PC-3 (cell line): ENCODE measurements around the gene VEZT. TPM values are rescaled to one million over a fixed set of nuclear protein-coding genes. Genes with fewer than 3 reads are reported as not detected.

ENCODE experiments used
- ATAC-seq: fragments of 200-7000 bp; cut with Tn5 transposase; 2 replicates; pipeline ENCODE4 v1.9.1; 2020; ENCODE audit warnings: mild to moderate bottlenecking, moderate library complexity
- BruUV-seq: library from RNA; stranded (reverse); fragments of 400-500 nt; replicated peaks from 2 replicates; lab custom pipeline; 2021; lab: Mats Ljungman, UMichigan
- CTCF ChIA-PET: fragments of 300-600 bp; sonication (Branson Sonifier 250); formaldehyde crosslinking; loops from one replicate; lab custom pipeline; 2022; ENCODE audit warnings: antibody characterized with exemption; lab: Charles Lee
- POLR2A ChIA-PET: fragments of 300-600 bp; sonication (Branson Sonifier 250); formaldehyde crosslinking; loops from one replicate; lab custom pipeline; 2022; ENCODE audit warnings: antibody characterized with exemption; ENCODE audit not compliant: unreplicated experiment; lab: Charles Lee
- DNase-seq: peaks from one replicate; pipeline ENCODE4 v3.0.0-alpha.2; 2015
- H2AFZ ChIP-seq: fragments of 300-600 bp; sonication (generic); 2 replicates; pipeline ENCODE4 v1.6.0; 2016; ENCODE audit warnings: antibody characterized with exemption, low read length
- H3F3A ChIP-seq: fragments of 300-600 bp; sonication (generic); one replicate; pipeline ENCODE4 v1.6.0; 2017; ENCODE audit warnings: antibody characterized with exemption, low read length, control low read depth, mild to moderate bottlenecking; ENCODE audit not compliant: unreplicated experiment
- H3K27ac ChIP-seq: fragments of 300-600 bp; sonication (generic); 2 replicates; pipeline ENCODE4 v1.5.1; 2016; ENCODE audit warnings: mild to moderate bottlenecking, low read length
- H3K27me3 ChIP-seq: fragments of 300-600 bp; sonication (generic); 2 replicates; pipeline ENCODE4 v1.6.1; 2016; ENCODE audit warnings: low read length, mixed read lengths
- H3K36me3 ChIP-seq: fragments of 300-600 bp; sonication (generic); 2 replicates; pipeline ENCODE4 v1.6.1; 2016; ENCODE audit warnings: low read depth, mixed run types, low read length, mixed read lengths
- H3K4me1 ChIP-seq: fragments of 300-600 bp; sonication (generic); 2 replicates; pipeline ENCODE4 v1.5.1; 2016; ENCODE audit warnings: low read length; ENCODE audit not compliant: insufficient read depth
- H3K4me2 ChIP-seq: fragments of 300-600 bp; sonication (generic); 2 replicates; pipeline ENCODE4 v1.6.0; 2016; ENCODE audit warnings: low read length
- H3K4me3 ChIP-seq: fragments of 300-600 bp; sonication (generic); 2 replicates; pipeline ENCODE4 v1.5.1; 2016; ENCODE audit warnings: mild to moderate bottlenecking, low read length, mixed read lengths
- H3K79me2 ChIP-seq: fragments of 300-600 bp; sonication (generic); 2 replicates; pipeline ENCODE4 v1.6.1; 2017; ENCODE audit warnings: low read length, mixed read lengths
- H3K9ac ChIP-seq: fragments of 300-600 bp; sonication (generic); 2 replicates; pipeline ENCODE4 v1.6.0; 2016; ENCODE audit warnings: mild to moderate bottlenecking, low read length
- H3K9me2 ChIP-seq: fragments of 300-600 bp; sonication (generic); replicated peaks from 2 replicates; pipeline ENCODE4 v1.6.1; 2016; ENCODE audit warnings: mixed run types, low read length, mixed read lengths
- H3K9me3 ChIP-seq: fragments of 300-600 bp; sonication (generic); 2 replicates; pipeline ENCODE4 v1.6.1; 2016; ENCODE audit warnings: low read length, mixed read lengths
- H4K20me1 ChIP-seq: fragments of 300-600 bp; sonication (generic); 2 replicates; pipeline ENCODE4 v1.6.1; 2016; ENCODE audit warnings: low read length, mixed read lengths
- CTCF ChIP-seq: fragments of 300-600 bp; sonication (generic); conservative IDR thresholded peaks from 2 replicates; pipeline ENCODE4 v1.5.1; 2017; ENCODE audit warnings: antibody characterized with exemption, low read depth, mild to moderate bottlenecking, low read length
- EZH2 ChIP-seq: fragments of 300-600 bp; sonication (generic); IDR thresholded peaks from one replicate; pipeline ENCODE4 v1.6.1; 2017; ENCODE audit warnings: antibody characterized with exemption, mild to moderate bottlenecking, low read length; ENCODE audit not compliant: unreplicated experiment
- EZH2phosphoT487 ChIP-seq: fragments of 300-600 bp; sonication (generic); IDR thresholded peaks from 2 replicates; pipeline ENCODE4 v1.6.1; 2018; ENCODE audit warnings: mild to moderate bottlenecking, antibody characterized with exemption, low read length, borderline replicate concordance
- intact Hi-C: fragments of 100-400 bp; cut with micrococcal nuclease; formaldehyde crosslinking; loops from 2 replicates; pipeline ENCODE4 v1.9.0; 2023
- total RNA-seq: library from RNA; depleted of rRNA; stranded (reverse); fragments of >200 nt; gene quantifications from 2 replicates; pipeline ENCODE4 v1.2.3, GENCODE V29; 2014

The VEZT gene
- total RNA-seq, 1 experiment from 2014 or later, result 83.6 TPM

DNA sequence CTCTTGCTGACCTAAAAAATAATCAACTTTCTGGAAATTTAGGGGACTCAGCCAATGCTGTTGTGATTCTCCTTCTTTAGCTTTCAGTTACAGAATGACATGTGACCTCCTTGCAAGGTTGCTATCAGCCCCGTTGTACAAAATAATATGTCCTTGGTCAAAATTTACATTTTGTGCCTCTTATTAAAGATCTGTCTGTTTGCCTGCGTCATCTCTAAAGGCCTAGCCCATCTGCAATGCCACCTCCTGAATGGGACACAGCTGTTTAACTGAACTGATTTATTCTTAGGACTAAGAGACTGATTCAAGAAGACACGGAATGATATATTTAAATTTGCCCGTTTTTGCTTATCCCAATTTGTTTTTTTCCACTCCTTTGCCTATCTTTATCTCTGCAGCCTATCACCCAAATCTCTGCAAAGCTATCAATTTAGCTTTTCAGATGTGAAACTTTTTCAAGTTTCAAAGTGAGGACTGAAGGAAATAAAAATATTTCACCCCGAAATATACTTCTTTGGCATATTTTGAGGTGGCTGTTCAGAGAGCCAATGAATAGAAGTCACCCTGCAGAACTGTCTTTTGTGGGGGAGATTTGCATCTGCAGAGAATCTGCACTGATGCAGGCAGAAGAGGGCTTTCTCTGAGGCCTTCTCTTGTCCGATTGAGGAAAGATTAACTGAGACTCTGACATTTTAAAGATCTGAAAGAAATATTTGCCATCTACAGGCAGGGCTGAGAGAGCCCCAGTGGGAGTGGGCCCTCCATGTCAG, 126.0 kb downstream of the VEZT start:
- Histone ChIP-seq H3K9me2 (no peaks in the 10 kb centered on the region), H4K20me1 (no peaks in the 10 kb centered on the region), H3F3A (no peaks in the 10 kb centered on the region), H3K27me3 (no peaks in the 10 kb centered on the region), H3K27ac (no peak overlapping the region), H3K79me2 (no peaks in the 10 kb centered on the region), H3K9me3 (no peaks in the 10 kb centered on the region), H3K36me3 (no peaks in the 10 kb centered on the region), H2AFZ (no peak overlapping the region), H3K4me2 (no peak overlapping the region), H3K9ac (no peak overlapping the region), H3K4me3 (no peak overlapping the region), H3K4me1 (peaks cover 20% of the 10 kb centered on the region)
- intact Hi-C loops, result loop anchor here (5.0 kb wide), 1 partner anchor 69 kb away; no protein-coding TSS in a partner anchor
- no peak for ATAC-seq
- ChIA-PET POLR2A (no interaction called here), CTCF (interaction anchor here (0.6 kb wide), 1 partner anchor 97 kb away, joined by 6 read pairs; no protein-coding TSS in a partner anchor)
- DNase-seq, result no peak
- no TSS peak for BruUV-seq
- TF ChIP-seq EZH2phosphoT487 (no peak), CTCF (no peak), EZH2 (no peak)

- ChIA-PET CTCF (no interaction called here), POLR2A (no interaction called here)
- no peaks in the 10 kb centered on the region for H3K36me3 ChIP-seq
- H3K9me3 ChIP-seq, result no peaks in the 10 kb centered on the region
- no peak overlapping the region for H2AFZ ChIP-seq
- H3K9ac ChIP-seq, result no peak overlapping the region
- no peak overlapping the region for H3K4me3 ChIP-seq
- TF ChIP-seq EZH2phosphoT487, result no peak
- TF ChIP-seq EZH2, result no peak
- TF ChIP-seq CTCF, result no peak
- H3K79me2 ChIP-seq, result no peaks in the 10 kb centered on the region
- no peaks in the 10 kb centered on the region for H3F3A ChIP-seq
- no TSS peak for BruUV-seq
- no peaks in the 10 kb centered on the region for H3K27me3 ChIP-seq
- ATAC-seq (no peak), DNase-seq (no peak)
- H3K4me2 ChIP-seq, result no peak overlapping the region
- no peaks in the 10 kb centered on the region for H3K9me2 ChIP-seq
- H4K20me1 ChIP-seq, result no peaks in the 10 kb centered on the region
- H3K4me1 ChIP-seq, result no peaks in the 10 kb centered on the region
- no peak overlapping the region for H3K27ac ChIP-seq
- intact Hi-C loops, result no loop called here
Measured at GRCh38 chr12:95349291-95349690, 131.7 kb downstream of the VEZT start.

DNA sequence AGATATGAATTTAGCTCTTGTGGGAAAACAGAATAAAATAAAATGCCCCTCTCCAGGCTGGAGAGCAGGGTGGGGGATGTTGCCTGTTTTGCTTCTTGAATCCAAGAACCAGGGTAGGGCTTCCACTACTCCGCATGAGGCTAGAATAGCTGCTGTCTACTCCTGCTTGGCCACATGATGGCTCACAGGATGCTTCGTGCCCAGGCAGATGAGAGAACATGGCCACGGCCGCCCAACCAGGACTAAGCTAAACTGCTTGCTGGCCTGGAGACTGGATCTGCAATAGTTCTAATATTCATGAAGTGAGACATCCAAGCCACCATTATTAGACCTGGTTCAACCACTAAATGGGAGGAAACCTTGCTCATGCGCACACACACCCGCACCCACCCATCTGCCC, 134.1 kb downstream of the VEZT start:
- H3K79me2 ChIP-seq, result no peaks in the 10 kb centered on the region
- H3K4me3 ChIP-seq, result no peak overlapping the region
- CTCF ChIA-PET, result interaction anchor here (1.1 kb wide), 1 partner anchor 183 kb away, joined by 7 read pairs; no protein-coding TSS in a partner anchor
- H4K20me1 ChIP-seq, result no peaks in the 10 kb centered on the region
- DNase-seq (no peak), ATAC-seq (no peak)
- H3K4me1 ChIP-seq, result no peaks in the 10 kb centered on the region
- POLR2A ChIA-PET, result no interaction called here
- H3K36me3 ChIP-seq, result no peaks in the 10 kb centered on the region
- H3K9me3 ChIP-seq, result no peaks in the 10 kb centered on the region
- H3K9ac ChIP-seq, result no peak overlapping the region
- no peaks in the 10 kb centered on the region for H3K27me3 ChIP-seq
- intact Hi-C loops, result no loop called here
- BruUV-seq, result no TSS peak
- H3K4me2 ChIP-seq, result no peak overlapping the region
- no peaks in the 10 kb centered on the region for H3K9me2 ChIP-seq
- no peaks in the 10 kb centered on the region for H3F3A ChIP-seq
- TF ChIP-seq EZH2phosphoT487 (no peak), EZH2 (no peak), CTCF (no peak)
- H3K27ac ChIP-seq, result no peak overlapping the region
- H2AFZ ChIP-seq, result no peak overlapping the region
